ENCODE data around the gene NFIC. TPM values are rescaled to one million over a fixed set of nuclear protein-coding genes. Genes with fewer than 3 reads are reported as not detected.
A peak's percentile ranks its signal among the peaks of the same experiment; 100 is the strongest.
"Not testable (repeated sequence)": the region's sequence is repeated elsewhere in the genome, so short reads cannot be mapped to it uniquely, and the experiment has no call there.

NFIC gene
- total and polyA plus RNA-seq, 3 donors from 2014 or later = 56.5 to 127 (median 113) TPM

DNA sequence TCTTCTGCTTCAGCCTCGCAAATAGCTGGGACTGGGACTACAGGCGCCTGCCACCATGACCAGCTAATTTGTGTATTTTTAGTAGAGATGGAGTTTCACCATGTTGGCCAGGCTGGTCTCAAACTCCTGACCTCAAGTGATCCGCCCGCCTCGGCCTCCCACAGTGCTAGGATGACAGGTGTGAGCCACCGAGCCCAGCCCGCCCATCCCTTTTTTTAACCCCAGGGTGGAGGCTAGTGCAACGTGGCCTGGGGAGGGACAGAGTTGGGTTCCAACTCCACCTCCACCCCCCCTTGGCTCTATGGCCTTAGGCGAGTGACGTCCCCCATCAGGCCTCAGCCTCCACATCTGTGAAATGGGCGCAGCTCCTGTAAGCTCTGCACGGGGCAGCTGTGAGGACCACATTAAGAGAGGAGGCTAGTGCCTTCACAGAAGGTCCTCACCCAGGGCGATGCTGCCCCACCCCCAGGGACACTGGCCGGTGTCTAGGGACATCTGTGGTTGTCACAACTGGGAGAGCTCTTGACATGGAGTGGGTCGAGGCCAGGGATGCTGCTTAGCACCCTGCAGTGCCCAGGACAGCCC is 76.2 kb downstream of the NFIC start:
- Histone ChIP-seq H3K9me3 (no peaks in the 10 kb centered on the region), H3K27me3 (no peaks in the 10 kb centered on the region), H3K36me3 (ENCODE audit: low read depth, missing control alignments) (no peaks in the 10 kb centered on the region), H3K4me1 (peaks cover 8% of the 10 kb centered on the region), H3K27ac (no peak overlapping the region), H3K4me3 (no peak overlapping the region)
- TF ChIP-seq, protein P1, sequence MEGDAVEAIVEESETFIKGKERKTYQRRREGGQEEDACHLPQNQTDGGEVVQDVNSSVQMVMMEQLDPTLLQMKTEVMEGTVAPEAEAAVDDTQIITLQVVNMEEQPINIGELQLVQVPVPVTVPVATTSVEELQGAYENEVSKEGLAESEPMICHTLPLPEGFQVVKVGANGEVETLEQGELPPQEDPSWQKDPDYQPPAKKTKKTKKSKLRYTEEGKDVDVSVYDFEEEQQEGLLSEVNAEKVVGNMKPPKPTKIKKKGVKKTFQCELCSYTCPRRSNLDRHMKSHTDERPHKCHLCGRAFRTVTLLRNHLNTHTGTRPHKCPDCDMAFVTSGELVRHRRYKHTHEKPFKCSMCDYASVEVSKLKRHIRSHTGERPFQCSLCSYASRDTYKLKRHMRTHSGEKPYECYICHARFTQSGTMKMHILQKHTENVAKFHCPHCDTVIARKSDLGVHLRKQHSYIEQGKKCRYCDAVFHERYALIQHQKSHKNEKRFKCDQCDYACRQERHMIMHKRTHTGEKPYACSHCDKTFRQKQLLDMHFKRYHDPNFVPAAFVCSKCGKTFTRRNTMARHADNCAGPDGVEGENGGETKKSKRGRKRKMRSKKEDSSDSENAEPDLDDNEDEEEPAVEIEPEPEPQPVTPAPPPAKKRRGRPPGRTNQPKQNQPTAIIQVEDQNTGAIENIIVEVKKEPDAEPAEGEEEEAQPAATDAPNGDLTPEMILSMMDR (IDR thresholded peaks at IDR 0.05) = no peak
- no peak for TF ChIP-seq POLR2A (IDR thresholded peaks at IDR 0.05)
- no peak for DNase-seq
- 88 to 97% methylated on average over 12 to 15 of the region's 15 CpGs for WGBS, 2 donors
- intact Hi-C loops (cut with DNase I; ENCODE audit: low total_unique reads) = no loop called here

DNA sequence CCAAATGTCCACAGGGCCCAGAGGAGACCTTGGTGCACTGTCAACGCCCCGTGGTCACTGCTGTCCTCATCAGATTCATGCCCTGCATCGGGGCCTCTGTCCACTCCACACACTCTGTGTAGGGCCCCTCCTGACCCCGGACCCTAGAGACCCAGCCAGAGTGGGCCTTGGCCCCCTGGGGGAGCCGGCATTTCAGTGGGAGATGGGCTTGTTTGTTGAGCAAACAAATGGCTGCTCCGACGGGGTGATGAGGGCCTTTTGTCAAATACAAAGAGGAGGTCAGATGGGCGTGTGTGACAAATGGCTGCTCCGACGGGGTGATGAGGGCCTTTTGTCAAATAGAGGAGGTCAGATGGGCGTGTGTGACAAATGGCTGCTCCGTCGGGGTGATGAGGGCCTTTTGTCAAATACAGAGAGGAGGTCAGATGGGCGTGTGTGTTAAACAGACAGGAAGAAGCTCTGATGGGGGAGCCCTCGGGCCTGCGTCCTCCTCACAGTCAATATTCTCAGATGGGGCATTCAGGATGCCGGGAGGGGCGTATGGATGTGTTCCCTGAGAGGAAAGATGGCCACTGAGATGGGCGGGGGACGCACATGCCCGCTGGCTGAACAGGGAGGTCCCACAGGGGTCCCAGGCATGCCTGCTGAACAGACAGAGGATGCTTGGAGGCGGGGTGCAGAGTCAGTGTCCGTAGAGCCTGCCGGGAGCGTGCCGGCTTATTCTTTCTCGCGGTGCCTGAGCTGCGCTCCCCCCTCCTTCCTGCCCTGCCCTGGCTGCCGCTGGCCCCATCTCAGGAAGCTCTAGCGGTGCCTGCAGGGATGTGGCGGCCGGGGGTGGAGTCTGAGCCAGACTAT is 77.7 kb downstream of the NFIC start:
- Histone ChIP-seq H3K36me3 (ENCODE audit: low read depth, missing control alignments) (no peaks in the 10 kb centered on the region), H3K4me3 (no peak overlapping the region), H3K9me3 (no peaks in the 10 kb centered on the region), H3K27ac (peak overlapping the region in 1 of 2 donors; percentile 45), H3K4me1 (peaks cover 8% of the 10 kb centered on the region), H3K27me3 (no peaks in the 10 kb centered on the region)
- intact Hi-C loops (cut with DNase I; ENCODE audit: low total_unique reads) = no loop called here
- TF ChIP-seq, protein P1 (IDR thresholded peaks at IDR 0.05) = no peak
- TF ChIP-seq POLR2A (IDR thresholded peaks at IDR 0.05) = no peak
- peak; percentile 57 for DNase-seq
- WGBS, 2 donors = 43 to 67% methylated on average over 21 to 33 of the region's 33 CpGs

GRCh38 chr19:3444695-3445234 is 78.4 kb downstream of the NFIC start:
- Histone ChIP-seq H3K36me3 (ENCODE audit: low read depth, missing control alignments) (no peaks in the 10 kb centered on the region), H3K27ac (no peak overlapping the region), H3K9me3 (no peaks in the 10 kb centered on the region), H3K4me1 (peaks cover 8% of the 10 kb centered on the region), H3K27me3 (no peaks in the 10 kb centered on the region), H3K4me3 (no peak overlapping the region)
- no peak for DNase-seq
- intact Hi-C loops (cut with DNase I; ENCODE audit: low total_unique reads) = no loop called here
- WGBS, 2 donors = 49 to 57% methylated on average over 19 to 24 of the region's 24 CpGs
- TF ChIP-seq, protein P1 (IDR thresholded peaks at IDR 0.05) = no peak
- TF ChIP-seq POLR2A (IDR thresholded peaks at IDR 0.05) = no peak

DNA sequence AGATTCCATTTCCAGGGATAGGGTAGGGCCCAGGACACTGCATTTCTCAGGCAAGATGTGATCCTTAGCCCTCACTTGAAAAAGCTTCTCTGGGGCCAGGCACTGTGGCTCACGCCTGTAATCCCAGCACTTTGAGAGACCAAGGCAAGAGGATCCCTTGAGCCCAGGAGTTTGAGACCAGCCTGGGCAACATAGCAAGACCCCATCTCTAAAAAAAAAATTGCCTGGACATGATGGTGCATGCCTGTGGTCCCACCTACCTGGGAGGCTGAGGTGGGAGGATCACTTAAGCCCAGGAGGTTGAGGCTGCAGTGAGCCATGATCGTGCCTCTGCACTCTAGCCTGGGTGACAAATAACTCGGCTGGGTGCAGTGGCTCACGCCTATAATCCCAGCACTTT is 80.3 kb downstream of the NFIC start:
- DNase-seq; H3K4me3 ChIP-seq; H3K27ac ChIP-seq; H3K27me3 ChIP-seq; intact Hi-C loops (cut with DNase I; ENCODE audit: low total_unique reads); H3K36me3 ChIP-seq (ENCODE audit: low read depth, missing control alignments); H3K9me3 ChIP-seq: not testable (repeated sequence)
- peaks cover 15% of the 10 kb centered on the region for H3K4me1 ChIP-seq
- 92 to 98% methylated on average over 4 of the region's 4 CpGs for WGBS, 2 donors

- H3K36me3 ChIP-seq (ENCODE audit: low read depth, missing control alignments) = no peaks in the 10 kb centered on the region
- H3K27ac ChIP-seq = no peak overlapping the region
Observed at GRCh38 chr19:3448616-3449334, 82.4 kb downstream of the NFIC start.

More at GRCh38 chr19:3448616-3449334, 82.4 kb downstream of the NFIC start:
- no peaks in the 10 kb centered on the region for H3K27me3 ChIP-seq
- WGBS, 2 donors = 89 to 93% methylated on average over 9 to 28 of the region's 28 CpGs
- intact Hi-C loops (cut with DNase I; ENCODE audit: low total_unique reads) = no loop called here
- H3K4me1 ChIP-seq = peaks cover 15% of the 10 kb centered on the region
- H3K9me3 ChIP-seq = no peaks in the 10 kb centered on the region
- no peak for DNase-seq
- TF ChIP-seq, protein P1 (IDR thresholded peaks at IDR 0.05) = no peak
- no peak for TF ChIP-seq POLR2A (IDR thresholded peaks at IDR 0.05)
- no peak overlapping the region for H3K4me3 ChIP-seq
